Measurements from ENCODE around the gene KAZN.
A peak's percentile ranks its signal among the peaks of the same experiment; 100 is the strongest.

The KAZN gene

DNA sequence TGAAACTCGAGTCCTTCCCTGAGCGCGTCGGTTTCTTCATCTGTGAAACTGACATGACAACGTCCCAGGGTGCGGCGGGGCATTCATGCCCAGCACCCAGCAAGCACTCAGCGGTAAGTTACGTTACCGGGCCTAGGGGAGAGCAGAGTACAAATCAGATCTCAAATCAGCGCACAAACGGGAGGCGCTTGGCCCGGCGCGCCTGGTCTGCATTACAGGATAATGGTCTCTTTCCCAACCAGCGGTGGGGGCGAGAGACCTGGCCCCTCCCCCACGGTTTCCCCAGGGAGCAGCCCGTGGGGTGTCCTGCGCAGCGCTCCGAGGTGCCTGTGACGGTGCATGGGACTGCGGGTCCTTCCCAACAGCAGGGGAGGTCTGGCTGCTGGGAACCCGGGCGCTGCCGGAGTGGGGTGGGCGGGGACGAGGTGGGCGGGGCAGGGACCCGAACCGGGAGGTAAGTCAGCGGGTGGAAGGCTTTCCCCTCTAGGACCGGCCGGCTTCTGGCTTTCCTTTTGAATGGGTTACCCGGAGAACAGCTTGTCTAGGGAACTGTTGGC is 556.1 kb downstream of the KAZN start:
- no peak for DNase-seq

DNA sequence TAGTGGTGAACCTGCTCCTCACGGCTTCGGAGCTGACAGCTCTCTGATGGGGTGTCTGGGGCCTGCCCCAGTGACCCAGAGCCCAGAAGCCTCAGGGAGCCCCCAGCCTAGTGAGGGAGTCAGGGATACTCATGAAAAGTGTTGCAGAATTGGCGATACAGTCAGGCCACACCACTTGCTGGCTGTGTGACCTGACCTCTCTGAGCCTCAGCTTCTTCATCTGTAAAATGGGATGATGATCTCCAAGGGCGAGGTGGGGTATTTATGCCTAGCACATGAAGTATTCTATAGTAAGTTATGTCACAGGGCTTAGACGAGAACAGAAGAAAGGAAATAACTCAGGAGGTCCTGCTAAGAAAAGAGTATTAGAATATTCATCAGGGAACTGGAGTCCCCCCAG is 556.7 kb downstream of the KAZN start:
- DNase-seq, result no peak

DNA sequence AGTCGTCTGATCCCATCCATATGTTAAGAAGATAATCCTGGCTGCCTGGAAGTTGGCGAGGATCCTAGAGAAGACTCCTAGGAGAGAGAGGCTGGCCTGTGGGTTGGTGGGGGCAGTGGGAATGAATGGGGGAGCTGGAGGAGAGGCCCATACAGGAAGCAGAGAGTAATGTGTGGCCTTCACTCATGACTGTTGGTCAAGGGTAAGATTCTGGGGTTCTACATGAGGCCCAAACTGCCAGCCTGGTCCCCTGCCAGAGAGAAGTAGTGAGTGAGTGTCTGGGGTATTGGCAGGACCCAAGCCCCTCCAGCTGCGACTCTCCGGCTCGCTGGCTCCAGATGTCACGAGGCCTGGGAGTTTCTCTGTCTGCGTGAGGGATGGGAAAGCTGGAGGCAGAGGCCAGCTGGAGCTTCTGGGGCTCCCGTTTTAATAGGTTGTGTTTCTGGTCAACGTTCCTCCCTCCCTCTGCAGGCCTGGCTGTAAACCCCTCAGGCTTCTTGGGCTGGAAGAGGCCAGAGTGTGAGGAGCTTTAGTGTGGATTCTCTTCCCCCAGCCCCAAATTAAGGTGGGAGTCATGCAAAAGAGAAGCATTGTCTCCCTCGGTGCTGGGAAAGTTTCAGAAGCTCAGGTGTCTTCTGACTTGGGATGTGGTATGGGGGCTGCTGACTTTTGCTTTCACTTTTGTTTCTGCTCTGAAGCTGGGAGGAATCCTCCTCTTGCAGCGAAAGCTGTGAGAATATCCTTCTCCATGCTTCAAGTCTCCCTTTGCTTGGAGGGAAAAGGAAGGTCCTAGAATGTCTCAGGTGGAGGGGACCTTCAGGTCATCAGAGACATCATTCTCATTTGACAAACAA is 557.6 kb downstream of the KAZN start:
- no peak for DNase-seq

DNA sequence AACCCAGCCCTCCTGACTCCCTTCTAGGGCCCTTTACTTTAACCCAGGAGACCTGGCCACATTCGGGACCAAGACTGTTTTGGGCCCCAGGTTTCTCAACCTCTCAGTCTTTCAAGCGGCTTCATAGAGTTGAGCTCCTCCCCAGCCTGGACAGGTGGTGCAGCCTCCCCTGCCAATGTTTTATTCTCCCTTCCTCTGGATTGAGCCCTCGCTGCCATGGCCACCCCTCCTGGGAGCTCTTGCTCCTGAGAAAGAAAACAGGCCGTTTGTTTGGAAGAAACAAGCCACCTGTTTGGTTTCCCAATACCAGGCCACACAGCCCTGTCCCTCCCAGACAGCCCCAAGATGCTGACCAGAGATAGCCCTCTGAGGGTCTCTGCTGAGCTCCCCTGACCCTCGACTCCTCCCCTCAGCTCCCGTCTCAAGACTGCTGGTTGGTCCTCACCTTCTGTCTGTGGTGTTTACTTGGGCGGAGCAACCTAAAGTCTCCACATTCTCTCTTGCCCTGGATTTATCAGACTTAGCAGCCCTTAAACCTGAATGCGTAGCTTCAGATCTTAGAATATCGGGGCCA is 558.4 kb downstream of the KAZN start:
- no peak for DNase-seq

DNA sequence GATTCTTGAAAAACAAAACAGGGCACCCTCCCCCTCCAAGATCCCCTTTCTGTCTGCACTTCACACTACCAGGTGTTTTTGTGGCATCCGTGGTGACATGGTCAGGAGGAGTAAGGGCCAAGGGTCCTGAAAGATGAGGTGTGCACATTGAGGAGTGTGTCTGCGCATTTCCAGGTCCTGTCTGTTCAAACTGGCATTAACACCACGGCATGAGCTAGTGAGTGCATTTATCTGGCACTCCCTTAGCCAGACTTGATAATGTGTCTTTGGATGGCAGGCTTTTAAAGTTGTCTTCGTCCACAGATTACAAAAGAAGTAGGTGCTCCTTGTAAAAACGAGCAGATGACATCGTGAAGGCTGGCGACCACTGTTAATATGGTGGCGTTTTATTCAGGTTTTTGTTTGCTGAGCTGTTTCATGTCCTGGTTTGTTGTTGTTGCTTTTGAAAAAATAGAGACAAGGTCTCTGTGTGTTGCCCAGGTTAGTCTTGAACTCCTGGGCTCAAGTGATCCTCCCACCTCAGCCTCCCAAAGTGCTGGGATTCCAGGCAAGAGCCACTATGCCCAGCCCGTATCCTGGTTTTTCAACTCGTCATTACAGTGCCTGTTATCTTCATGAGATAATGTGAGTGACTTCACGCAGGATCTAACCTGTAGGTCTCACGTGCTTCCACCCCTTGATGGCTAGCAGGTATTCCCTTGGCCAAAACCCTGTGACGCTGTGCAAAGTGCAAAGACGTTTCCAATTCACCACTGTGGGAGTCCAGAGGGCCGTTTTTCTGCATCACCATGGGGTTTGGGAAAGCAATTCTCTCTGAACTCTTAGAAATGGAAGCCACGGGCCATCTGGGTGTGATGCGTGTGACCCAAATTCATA is 559.3 kb downstream of the KAZN start:
- DNase-seq, result no peak

DNA sequence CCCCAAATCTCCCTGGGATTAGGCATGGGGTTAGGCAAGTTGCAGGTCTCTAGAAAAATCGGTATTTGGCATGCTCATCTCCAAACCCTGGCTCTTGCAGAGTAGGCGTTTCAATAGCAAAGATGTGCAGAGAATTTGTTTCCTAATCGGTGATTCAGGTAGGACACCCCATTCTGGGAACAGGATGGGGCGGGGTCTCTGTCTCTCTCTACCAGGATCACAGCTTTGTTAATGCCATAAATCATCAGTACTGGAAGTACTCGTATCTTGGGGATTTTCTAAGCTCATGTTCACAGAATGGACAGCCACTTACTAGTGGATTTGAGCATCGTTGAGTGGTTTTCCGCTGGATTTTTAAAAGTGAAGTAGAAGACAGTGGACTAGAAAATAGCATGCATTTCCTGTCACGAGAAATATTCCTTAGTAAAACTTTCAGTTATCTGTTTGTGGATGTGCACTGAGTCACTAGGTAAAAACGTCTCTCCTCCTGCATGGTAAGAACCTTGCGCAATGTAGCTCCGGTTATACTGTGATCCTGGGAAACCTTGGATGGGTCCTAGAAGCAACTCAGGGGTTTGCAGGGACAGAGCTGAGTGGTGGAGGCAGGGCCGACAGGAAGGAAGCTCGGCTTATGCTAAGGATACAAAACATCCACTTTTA is 560.2 kb downstream of the KAZN start:
- DNase-seq, result peak; percentile 75

DNA sequence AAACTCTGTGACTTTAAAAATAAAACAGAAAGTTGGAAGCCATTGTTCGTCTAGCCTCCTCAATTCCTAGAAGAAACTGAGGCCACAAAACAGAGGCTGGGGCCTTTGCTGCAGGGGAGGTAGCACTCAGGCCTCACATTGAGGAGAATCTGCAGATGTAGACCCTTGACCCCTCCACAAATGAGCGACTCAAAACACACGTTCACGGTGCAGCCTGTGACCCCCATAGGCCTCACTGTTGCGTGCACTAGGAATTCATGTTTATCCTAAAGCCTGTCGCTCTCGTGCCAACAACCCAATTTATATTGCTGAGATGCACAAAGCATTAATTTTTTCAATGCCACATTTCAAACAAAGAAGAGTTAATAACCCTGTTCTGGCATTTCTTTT is 560.7 kb downstream of the KAZN start:
- DNase-seq, result no peak

DNA sequence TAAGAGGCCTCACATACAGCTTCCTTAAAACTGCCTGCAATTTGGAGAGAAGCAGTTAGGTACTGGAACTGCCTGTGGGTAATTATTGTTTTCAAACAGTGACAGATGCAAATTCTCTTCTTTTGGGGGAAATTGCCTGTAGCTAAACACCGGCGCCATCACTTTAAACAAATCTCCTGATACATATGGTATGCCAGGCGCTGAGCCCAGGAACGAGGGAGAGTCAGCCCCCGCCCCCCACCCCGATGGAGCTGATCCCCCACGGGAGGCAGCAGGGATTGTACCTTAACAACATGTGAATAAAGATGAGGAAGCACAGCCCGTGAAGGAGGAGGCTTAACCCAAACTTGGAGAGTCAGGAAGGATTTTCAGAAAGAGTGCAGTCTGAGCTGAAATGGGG is 562.1 kb downstream of the KAZN start:
- no peak for DNase-seq

DNA sequence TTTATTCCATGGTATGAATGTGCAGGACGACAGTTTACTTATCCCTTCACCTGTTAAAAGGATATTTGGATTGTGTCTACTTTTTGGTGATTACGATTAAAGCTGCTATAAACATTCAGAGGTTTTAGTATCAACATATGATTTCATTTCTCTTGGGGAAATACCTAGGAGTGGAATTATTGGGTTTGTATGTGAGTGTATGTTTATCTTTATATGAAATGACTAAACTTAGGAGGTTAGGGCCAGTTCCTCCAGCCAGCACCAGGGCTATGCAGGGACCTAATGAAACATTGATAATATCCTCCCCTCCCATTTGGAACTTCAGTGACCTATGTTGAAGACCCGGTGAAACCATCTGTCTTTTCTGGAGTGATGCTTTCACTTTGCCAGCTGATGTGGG is 568.9 kb downstream of the KAZN start:
- DNase-seq, result no peak

Measured in fibroblast of skin of right quadriceps (primary cell).